Kidney tubule cell (primary cell): ENCODE results near the gene PMM2.
"Not testable (repeated sequence)": the region's sequence is repeated elsewhere in the genome, so short reads cannot be mapped to it uniquely, and the experiment has no call there.

Experiments used
- DNase-seq: peaks from one replicate; pipeline ENCODE4 v3.0.0-alpha.2; 2018; ENCODE audit warnings: low spot score

Gene PMM2

DNA sequence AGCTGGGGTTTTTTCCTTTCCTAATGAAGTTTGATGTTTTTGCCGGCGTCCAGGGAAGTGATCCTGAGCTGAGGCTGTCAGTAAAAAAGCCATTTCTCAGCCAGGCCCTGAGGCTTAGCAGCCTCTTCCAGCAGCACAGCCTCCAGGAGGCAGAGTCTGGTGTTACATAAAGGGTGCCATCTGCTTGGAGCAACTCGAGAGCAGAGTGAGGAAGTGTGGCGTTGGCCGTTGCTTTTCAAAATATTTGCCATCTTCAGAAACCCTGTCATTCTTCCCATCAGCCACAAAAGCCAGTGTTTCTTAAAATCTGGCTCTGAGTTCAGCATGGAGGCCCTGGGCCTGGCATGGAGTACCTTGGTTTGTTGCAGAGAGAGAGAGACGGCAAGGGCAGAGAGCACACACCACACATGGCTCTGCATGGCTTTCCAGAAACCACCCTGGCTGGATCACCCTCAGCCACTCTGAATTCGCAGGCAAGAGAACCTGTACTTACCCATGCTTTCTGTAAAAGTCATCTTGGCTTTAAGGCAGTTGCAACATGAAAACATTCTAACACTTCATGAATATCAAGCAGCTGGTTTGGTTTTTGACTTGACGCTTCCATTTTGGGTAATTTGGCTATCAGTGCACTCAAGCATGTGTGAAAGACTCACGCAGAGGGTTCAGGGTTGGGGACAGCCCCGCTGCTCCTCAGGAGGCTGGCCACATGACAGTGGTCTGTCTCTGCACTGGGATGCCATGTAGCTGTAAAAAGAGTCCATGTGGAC lies 21.0 kb downstream of the PMM2 start:
- no peak for DNase-seq

GRCh38 chr16:8819411-8820034 lies 21.9 kb downstream of the PMM2 start:
- DNase-seq: no peak

DNA sequence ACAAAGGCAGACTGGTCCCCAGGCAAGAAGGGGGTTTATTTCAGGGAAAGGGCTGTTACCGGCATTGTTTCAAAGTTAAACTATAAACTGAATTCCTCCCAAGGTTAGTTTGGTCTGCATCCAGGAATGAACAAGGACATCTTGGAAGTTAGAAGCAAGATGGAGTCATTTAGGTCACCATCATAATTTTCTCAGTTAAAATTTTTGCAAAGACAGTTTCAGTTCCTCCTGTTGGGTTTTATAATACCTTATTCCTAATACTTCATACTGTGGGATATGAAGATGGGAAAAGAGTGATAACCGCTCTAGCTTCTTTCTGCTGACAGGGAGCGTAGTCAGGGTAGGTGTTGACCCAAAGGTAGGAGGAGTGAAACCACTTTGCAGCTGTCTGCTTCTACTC lies 24.8 kb downstream of the PMM2 start:
- no peak for DNase-seq

GRCh38 chr16:8826278-8826879 lies 28.7 kb downstream of the PMM2 start:
- no peak for DNase-seq

GRCh38 chr16:8828541-8829165 lies 31.0 kb downstream of the PMM2 start:
- peak; percentile 66 for DNase-seq

GRCh38 chr16:8831450-8831849 lies 33.8 kb downstream of the PMM2 start:
- DNase-seq: no peak

DNA sequence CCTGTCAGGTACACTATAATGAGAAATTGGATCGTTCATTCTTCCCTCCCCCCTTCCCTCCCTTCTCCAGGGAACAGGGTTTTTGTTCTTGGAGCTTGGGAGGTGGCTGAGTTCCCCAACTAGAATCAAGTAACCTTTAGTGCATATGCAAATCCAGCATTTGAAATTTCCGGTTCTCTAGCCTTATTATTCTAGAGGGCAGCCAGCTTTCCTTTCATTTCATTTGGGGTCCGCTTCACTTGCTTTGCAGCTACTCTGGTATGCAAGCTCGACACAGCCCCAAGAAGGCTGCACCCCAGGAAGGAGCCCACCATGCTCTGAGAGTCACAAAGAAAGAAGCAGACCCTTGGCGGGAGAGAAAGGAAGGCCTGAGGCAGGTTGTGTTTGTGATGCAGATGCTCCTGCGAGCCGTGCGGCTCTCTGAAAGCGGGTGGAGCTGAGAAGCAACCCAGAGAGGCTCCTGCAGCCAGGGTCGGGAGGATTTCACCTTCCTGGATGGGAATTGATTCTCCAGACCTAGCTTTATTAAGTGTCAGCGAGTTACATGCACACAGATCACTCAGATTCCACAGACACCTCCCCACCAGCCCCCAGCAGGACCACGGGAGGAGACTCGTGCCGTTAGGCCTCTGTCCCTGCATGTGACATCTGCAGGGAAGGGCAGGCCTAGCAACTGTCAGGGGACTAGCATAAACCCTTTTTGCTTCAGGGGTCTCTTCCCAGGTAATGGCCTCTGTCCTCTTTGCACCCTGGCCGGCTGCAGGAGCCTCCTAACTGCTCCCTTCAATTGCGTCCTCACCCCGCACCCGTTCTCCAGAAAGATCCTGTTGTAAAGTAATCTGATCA lies 34.5 kb downstream of the PMM2 start:
- DNase-seq: no peak

DNA sequence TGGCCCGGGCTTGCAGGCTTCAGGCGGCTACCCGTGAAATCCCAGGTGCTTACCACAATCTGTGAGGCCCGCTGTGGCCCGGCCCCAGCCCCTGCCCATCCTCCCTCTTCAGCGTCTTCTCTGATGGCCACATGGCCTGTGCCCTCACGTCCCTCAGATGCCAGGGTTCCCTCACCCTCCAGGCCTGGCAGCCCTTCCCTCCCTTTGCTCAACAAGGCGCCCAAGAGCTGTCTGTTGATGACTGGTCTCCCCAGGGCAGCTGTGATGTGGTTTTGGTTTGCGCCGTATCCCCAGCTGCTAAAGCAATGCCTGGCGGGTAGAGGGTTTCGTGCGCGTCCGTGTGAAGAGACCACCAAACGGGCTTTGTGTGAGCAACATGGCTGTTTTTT lies 35.1 kb downstream of the PMM2 start:
- no peak for DNase-seq

DNA sequence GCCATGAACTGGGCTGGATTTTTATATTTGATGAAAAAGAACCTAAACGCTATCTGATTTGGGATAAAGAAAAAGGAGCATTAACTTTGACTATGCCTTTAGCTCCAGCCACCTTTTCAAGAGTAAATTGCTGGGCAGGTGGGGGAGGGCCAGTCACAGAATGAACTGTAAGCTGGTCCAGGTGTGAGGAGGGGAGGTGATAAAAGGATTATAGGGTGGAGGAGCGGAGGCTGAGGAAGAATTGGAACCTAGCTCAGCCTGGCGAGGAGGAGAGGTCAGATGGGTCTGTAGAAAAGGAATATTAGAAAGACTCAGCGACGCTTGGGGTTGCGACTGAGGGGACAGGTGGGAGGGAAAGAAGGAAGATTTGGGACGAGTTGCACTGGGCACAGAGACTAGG lies 39.2 kb downstream of the PMM2 start:
- DNase-seq: not testable (repeated sequence)

DNA sequence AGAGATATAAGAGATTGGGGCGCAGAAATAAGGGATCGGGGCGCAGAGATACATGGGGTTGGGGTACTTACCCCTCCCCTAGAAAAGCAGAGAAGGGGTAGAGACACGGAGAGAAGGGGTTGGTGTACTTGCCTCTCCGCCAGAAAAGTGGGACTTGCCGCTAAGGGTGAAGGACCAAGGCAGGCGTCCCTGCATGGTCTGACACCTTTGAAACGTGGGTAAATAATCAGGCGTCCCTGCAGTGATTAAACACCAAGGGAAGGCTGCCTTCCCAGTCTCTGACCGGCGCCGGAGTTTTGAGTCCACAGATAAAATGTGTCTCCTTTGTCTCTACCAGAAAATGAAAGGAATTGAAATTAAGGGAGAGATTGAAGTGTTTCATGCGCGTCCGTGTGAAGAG lies 40.0 kb downstream of the PMM2 start:
- not testable (repeated sequence) for DNase-seq

DNA sequence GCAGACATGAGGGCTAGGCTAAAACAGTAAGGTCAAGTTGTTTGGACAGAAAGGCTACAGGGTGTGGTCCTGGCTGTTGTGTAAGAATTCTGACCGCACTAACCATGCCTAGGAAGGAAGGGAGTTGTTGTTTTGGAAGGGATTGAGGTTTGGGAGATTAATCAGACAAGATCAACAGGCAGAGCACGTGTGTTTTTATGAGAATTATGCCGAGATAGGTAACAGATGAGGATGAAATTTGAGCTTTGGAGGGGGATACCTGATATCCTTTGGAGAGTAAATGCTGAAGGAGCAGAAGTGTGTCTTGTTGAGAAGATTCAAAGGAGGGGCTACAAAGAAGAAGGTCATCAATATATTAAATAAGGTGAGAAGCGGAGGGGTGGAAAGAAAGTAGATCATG lies 44.4 kb downstream of the PMM2 start:
- not testable (repeated sequence) for DNase-seq

DNA sequence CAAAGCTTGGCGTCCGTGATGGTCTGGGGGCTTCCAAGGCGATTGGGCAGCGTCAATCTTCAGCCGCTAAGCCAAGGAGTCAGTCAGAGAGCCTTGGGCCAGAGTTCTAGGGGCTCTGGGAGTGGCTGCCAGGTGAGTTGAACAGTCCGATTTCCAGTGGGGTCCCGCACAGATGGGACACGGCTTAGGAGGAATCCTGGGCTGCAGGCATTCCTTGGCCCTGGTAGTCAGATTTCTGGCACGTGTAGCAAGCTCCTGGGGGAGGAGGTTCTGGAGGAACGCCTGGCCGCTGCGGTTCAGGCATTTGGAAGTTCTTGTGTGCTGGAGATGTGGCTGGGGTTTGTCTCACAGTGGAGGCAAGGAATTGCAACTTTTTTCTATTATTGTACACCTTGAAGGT lies 45.7 kb downstream of the PMM2 start:
- DNase-seq: not testable (repeated sequence)

DNA sequence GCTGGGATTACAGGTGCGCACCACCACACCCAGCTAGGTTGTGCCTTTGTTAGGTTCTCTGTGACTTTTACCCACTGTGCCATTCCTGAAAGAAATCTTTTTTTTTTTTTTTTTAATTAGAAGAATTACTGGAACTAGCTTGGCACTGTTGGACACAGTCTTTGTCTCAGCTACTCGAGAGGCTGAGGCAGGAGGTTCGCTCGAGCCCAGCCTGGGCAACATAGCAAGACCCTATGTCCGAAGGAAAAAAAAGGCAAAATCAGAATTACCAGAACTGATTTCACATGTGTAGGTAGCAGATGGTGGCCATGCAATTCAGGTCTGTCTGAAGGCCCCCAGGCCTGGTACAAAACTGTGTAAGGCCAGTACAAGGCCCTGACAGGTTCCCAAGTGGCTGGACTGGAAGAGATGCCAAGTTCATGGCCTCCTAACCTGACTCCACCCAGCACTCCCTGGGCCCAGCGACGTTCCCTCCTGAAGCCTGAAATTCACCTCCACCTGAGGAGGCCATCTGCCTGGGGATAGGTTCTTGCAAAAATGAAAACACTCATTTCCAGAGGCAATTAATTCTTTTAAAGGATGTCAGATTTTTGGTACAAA lies 48.2 kb downstream of the PMM2 start:
- DNase-seq: no peak

DNA sequence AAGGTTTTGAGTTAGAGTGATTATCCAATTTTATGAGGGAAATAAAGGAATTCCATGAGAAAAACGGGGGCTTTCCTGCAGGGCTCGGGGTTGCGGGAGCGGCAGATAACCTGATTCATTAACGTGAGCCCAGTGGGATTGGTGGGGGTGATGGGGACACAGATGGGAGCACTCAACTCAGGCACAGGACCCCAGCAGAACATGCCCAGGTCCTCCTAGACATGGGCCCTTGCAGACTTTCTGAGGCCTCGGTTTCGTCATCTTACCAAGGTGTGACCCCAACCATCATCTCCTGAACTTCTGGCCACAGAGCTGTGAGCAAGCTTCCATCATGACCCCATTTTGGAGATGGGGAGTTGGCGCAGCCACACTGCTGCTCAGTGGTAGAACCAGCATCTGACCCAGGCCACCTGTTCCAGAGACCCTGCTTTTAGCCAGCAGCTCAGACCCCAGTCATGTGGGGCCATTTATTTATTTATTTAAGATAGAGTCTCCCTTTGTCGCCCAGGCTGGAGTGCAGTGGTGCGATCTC lies 48.8 kb downstream of the PMM2 start:
- no peak for DNase-seq

GRCh38 chr16:8847145-8847544 lies 49.5 kb downstream of the PMM2 start:
- DNase-seq: no peak

DNA sequence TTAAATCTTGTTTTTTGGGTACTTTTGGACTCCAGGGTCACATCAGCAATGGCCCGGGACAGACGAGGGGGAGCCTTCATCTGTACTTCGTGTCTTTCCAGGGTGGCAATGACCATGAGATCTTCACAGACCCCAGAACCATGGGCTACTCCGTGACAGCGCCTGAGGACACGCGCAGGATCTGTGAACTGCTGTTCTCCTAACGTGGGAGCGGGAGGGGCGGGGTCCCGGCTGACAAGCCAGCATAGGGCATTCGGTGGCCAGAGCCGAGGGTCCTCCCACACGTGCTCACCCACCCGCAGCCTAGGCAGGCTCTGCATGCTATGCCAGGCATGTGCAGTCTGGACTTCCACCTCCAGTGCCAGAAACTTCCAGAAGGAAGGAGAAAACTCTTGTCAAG lies 50.0 kb downstream of the PMM2 start:
- DNase-seq: no peak

- DNase-seq: no peak
These were observed 50.7 kb downstream of the PMM2 start for GRCh38 chr16:8848231-8848938.

GRCh38 chr16:8848939-8849391 lies 51.3 kb downstream of the PMM2 start:
- DNase-seq: peak; percentile 72

GRCh38 chr16:8849411-8850011 lies 51.9 kb downstream of the PMM2 start:
- no peak for DNase-seq

GRCh38 chr16:8850279-8850885 lies 52.7 kb downstream of the PMM2 start:
- peak; percentile 85 for DNase-seq
